Measurements from ENCODE around the gene KRT84. TPM values are rescaled to one million over a fixed set of nuclear protein-coding genes. Genes with fewer than 3 reads are reported as not detected.

KRT84 gene
- total RNA-seq, 1 experiment from 2014 or later, result not detected

DNA sequence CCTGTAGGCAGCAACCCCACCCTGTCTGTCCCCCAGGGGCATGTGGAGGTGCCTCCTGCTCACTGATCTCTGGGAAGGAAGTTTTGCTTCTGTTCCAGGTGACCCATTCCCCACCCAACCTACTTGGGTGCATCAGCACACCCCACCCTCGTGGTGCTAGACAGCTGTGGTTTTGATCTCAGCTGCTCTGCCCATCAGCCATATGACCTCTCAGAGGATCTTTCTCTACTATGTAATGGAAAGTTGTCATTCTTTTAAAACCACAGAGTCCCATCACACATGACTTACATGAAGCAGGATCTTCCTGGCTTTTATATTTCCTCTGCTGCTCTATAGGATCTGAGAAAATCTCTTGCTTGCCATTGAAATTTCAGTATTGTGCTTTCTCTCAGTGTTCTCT is 34.2 kb upstream of the KRT84 start:
- Mint-ChIP-seq H3K4me1 (ENCODE audit: low read depth, unreplicated experiment) (no peaks in the 10 kb centered on the region), H3K27me3 (ENCODE audit: unreplicated experiment) (peaks cover 55% of the 10 kb centered on the region), H3K9me3 (ENCODE audit: low read depth, unreplicated experiment) (no peaks in the 10 kb centered on the region), H3K36me3 (ENCODE audit: insufficient read depth, unreplicated experiment) (no peaks in the 10 kb centered on the region), H3K4me3 (ENCODE audit: low read depth, unreplicated experiment) (no peak overlapping the region), H3K27ac (ENCODE audit: unreplicated experiment) (no peak overlapping the region)
- BruUV-seq (replicated peaks), result no TSS peak
- CTCF ChIA-PET, result interaction anchor here (0.7 kb wide), 1 partner anchor 125 kb away, joined by 6 read pairs; no protein-coding TSS in a partner anchor
- DNase-seq, result no peak
- intact Hi-C loops (cut with micrococcal nuclease; ENCODE audit: unreplicated experiment), result no loop called here
- TF ChIP-seq, protein P1, sequence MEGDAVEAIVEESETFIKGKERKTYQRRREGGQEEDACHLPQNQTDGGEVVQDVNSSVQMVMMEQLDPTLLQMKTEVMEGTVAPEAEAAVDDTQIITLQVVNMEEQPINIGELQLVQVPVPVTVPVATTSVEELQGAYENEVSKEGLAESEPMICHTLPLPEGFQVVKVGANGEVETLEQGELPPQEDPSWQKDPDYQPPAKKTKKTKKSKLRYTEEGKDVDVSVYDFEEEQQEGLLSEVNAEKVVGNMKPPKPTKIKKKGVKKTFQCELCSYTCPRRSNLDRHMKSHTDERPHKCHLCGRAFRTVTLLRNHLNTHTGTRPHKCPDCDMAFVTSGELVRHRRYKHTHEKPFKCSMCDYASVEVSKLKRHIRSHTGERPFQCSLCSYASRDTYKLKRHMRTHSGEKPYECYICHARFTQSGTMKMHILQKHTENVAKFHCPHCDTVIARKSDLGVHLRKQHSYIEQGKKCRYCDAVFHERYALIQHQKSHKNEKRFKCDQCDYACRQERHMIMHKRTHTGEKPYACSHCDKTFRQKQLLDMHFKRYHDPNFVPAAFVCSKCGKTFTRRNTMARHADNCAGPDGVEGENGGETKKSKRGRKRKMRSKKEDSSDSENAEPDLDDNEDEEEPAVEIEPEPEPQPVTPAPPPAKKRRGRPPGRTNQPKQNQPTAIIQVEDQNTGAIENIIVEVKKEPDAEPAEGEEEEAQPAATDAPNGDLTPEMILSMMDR (IDR thresholded peaks at IDR 0.05; ENCODE audit: unreplicated experiment), result no peak

DNA sequence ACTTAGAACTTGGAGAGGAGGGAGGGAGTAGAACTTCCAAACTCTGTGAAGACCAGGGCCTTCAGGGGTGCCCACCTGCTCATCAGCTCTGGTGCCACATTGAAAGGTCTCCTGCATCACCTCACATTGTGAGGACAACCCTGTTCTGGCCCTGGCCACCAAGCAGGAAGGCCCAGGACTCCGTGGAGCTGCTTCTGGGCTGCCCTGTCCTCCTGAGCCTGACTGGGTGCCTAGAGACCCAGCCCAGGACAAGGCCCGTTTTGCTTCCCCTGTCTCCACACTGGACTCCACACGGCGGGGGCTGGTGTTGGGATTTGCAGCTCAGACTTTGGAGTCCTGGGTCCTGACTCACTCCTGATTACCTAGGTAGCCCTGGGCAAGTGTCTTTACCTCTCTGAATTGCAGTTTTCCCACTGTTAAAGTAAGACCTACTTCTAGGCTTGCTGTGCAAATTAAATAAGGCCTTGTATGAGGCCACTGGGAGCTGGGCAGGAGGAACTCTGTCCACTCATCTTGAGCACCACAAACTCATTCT is 33.2 kb upstream of the KRT84 start:
- H3K27ac Mint-ChIP-seq (ENCODE audit: unreplicated experiment), result no peak overlapping the region
- CTCF ChIA-PET, result interaction anchor here (0.7 kb wide), 1 partner anchor 15 kb away, joined by 3 read pairs; no protein-coding TSS in a partner anchor
- BruUV-seq (replicated peaks), result no TSS peak
- H3K4me3 Mint-ChIP-seq (ENCODE audit: low read depth, unreplicated experiment), result no peak overlapping the region
- H3K36me3 Mint-ChIP-seq (ENCODE audit: insufficient read depth, unreplicated experiment), result no peaks in the 10 kb centered on the region
- TF ChIP-seq, protein P1 (IDR thresholded peaks at IDR 0.05; ENCODE audit: unreplicated experiment), result no peak
- H3K27me3 Mint-ChIP-seq (ENCODE audit: unreplicated experiment), result peaks cover 56% of the 10 kb centered on the region
- H3K4me1 Mint-ChIP-seq (ENCODE audit: low read depth, unreplicated experiment), result no peaks in the 10 kb centered on the region
- no peaks in the 10 kb centered on the region for H3K9me3 Mint-ChIP-seq (ENCODE audit: low read depth, unreplicated experiment)
- no peak for DNase-seq
- intact Hi-C loops (cut with micrococcal nuclease; ENCODE audit: unreplicated experiment), result no loop called here

DNA sequence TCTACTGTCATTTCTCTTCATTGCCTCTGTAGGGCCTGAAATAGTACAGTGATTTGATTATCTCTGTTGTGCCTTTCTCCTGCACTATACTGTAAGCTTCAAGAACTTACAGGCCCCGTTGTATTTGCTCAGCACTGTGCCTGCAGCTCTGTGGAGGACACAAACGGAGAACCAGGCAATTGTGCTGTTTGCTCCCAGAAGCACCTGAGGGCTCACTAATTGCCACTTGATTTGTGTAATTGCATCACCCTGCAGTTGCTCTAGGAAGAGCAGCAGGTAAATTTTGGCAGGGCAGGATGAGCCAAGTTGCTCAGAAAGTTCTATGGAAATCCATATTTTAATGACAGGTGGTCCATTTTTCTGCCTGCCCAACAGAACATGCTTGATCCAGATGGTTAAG is 32.3 kb upstream of the KRT84 start:
- CTCF ChIA-PET, result no interaction called here
- intact Hi-C loops (cut with micrococcal nuclease; ENCODE audit: unreplicated experiment), result no loop called here
- H3K27me3 Mint-ChIP-seq (ENCODE audit: unreplicated experiment), result peaks cover 56% of the 10 kb centered on the region
- no peak for DNase-seq
- H3K36me3 Mint-ChIP-seq (ENCODE audit: insufficient read depth, unreplicated experiment), result no peaks in the 10 kb centered on the region
- H3K4me3 Mint-ChIP-seq (ENCODE audit: low read depth, unreplicated experiment), result no peak overlapping the region
- no peaks in the 10 kb centered on the region for H3K4me1 Mint-ChIP-seq (ENCODE audit: low read depth, unreplicated experiment)
- BruUV-seq (replicated peaks), result no TSS peak
- TF ChIP-seq, protein P1 (IDR thresholded peaks at IDR 0.05; ENCODE audit: unreplicated experiment), result no peak
- no peak overlapping the region for H3K27ac Mint-ChIP-seq (ENCODE audit: unreplicated experiment)
- H3K9me3 Mint-ChIP-seq (ENCODE audit: low read depth, unreplicated experiment), result no peaks in the 10 kb centered on the region

DNA sequence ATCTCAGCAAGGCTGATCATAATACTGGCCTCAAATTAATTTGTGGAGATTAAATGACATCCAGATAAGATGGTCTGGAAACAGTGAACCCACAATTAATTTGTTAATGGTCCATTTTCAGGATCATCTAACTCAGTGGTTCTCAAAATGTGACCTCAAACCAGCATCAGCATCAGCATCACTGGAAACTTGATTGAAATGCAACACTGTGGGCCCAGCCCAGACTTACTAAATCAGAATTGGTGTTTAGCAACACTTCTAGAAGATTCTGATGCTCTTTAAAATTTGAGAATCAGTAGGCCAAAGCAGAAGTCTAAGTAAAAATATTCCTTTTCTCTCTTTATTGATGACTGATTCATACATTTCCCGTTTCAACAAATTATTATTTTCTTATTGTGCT is 31.3 kb upstream of the KRT84 start:
- H3K36me3 Mint-ChIP-seq (ENCODE audit: insufficient read depth, unreplicated experiment), result no peaks in the 10 kb centered on the region
- BruUV-seq (replicated peaks), result no TSS peak
- TF ChIP-seq, protein P1 (IDR thresholded peaks at IDR 0.05; ENCODE audit: unreplicated experiment), result no peak
- DNase-seq, result no peak
- CTCF ChIA-PET, result no interaction called here
- H3K27me3 Mint-ChIP-seq (ENCODE audit: unreplicated experiment), result peaks cover 58% of the 10 kb centered on the region
- intact Hi-C loops (cut with micrococcal nuclease; ENCODE audit: unreplicated experiment), result no loop called here
- H3K9me3 Mint-ChIP-seq (ENCODE audit: low read depth, unreplicated experiment), result no peaks in the 10 kb centered on the region
- no peaks in the 10 kb centered on the region for H3K4me1 Mint-ChIP-seq (ENCODE audit: low read depth, unreplicated experiment)
- no peak overlapping the region for H3K27ac Mint-ChIP-seq (ENCODE audit: unreplicated experiment)
- H3K4me3 Mint-ChIP-seq (ENCODE audit: low read depth, unreplicated experiment), result no peak overlapping the region
